K562 (cell line): ENCODE results near the gene TAAR9. TPM values are rescaled to one million over a fixed set of nuclear protein-coding genes. Genes with fewer than 3 reads are reported as not detected.

Experiments
- ATAC-seq: fragments of 200-7000 bp; cut with Tn5 transposase; 3 replicates; pipeline ENCODE4 v1.9.1; 2020; ENCODE audit warnings: moderate library complexity
- BruUV-seq: library from RNA; stranded (reverse); fragments of 400-500 nt; replicated peaks from 2 replicates; lab custom pipeline; 2021; lab: Mats Ljungman, UMichigan
- CTCF ChIA-PET: fragments of 300-600 bp; formaldehyde crosslinking; extraction: SDS; loops from one replicate; lab custom pipeline; 2021; ENCODE audit warnings: low intra/inter-chr PET ratio; lab: Yijun Ruan, JAX
- POLR2A ChIA-PET: fragments of 300-600, 350-650 bp; sonication (Branson Sonifier 250); formaldehyde crosslinking; extraction: SDS; loops from one replicate; lab custom pipeline; 2021; ENCODE audit warnings: antibody characterized with exemption, inconsistent platforms; lab: Yijun Ruan, JAX
- DNase-seq, 4 experiments: peaks; one replicate each; pipeline versions ENCODE4 v3.0.0 to v3.0.0-alpha.2; 2011 to 2018; ENCODE audit warnings: low spot score in 3 of 4, mixed read lengths in 3 of 4; ENCODE audit errors: extremely low read depth in 1 of 4
- FAIRE-seq: peaks from 2 replicates; lab custom pipeline; 2011; peaks lifted over from hg19 to GRCh38; lab: Jason Lieb, UNC
- H2AFZ ChIP-seq: 2 replicates; pipeline ENCODE4 v1.6.0; 2011; ENCODE audit warnings: low read depth, low read length, control low read depth, inconsistent platforms
- H3K27ac ChIP-seq: fragments of 200-600 bp; 3 replicates; pipeline ENCODE4 v1.8.0; 2011; ENCODE audit warnings: low read depth, mild to moderate bottlenecking, control low read depth, inconsistent platforms, low read length, moderate library complexity, mixed read lengths; ENCODE audit errors: extremely low read depth
- H3K27me3 ChIP-seq, 2 experiments: fragments of 300-600 bp in 1 of 2; 2 replicates in 1 of 2; 3 replicates in 1 of 2; pipeline versions ENCODE4 v1.6.0 to v1.8.0; 2011; ENCODE audit warnings: inconsistent platforms in 2 of 2, low read length in 2 of 2, mild to moderate bottlenecking in 1 of 2, mixed read lengths in 1 of 2, moderate library complexity in 1 of 2; ENCODE audit not compliant: control insufficient read depth in 2 of 2, insufficient read depth in 2 of 2
- H3K36me3 ChIP-seq: fragments of 300-600 bp; 3 replicates; pipeline ENCODE4 v1.8.0; 2011; ENCODE audit warnings: mild to moderate bottlenecking, low read length, inconsistent platforms; ENCODE audit not compliant: control insufficient read depth, insufficient read depth
- H3K4me1 ChIP-seq, 2 experiments: fragments of 200-600 bp in 1 of 2; replicated peaks in 1 of 2; 2 replicates in 1 of 2; 3 replicates in 1 of 2; pipeline versions ENCODE4 v1.5.1 to v1.8.0; 2011; ENCODE audit warnings: inconsistent platforms in 2 of 2, low read length in 2 of 2, mild to moderate bottlenecking in 1 of 2, mixed read lengths in 1 of 2, moderate library complexity in 1 of 2; ENCODE audit not compliant: control insufficient read depth in 2 of 2, insufficient read depth in 2 of 2
- H3K4me2 ChIP-seq: 2 replicates; pipeline ENCODE4 v1.6.1; 2011; ENCODE audit warnings: low read length, control low read depth, inconsistent platforms, mixed read lengths; ENCODE audit not compliant: insufficient read depth
- H3K4me3 ChIP-seq: fragments of 200-600 bp; sonication (generic), shearing (Covaris generic); 2 replicates; pipeline ENCODE4 v1.5.1; 2016; ENCODE audit warnings: control low read depth, inconsistent platforms
- H3K79me2 ChIP-seq: fragments of 200-600 bp; 3 replicates; pipeline ENCODE4 v1.8.0; 2011; ENCODE audit warnings: low read length, inconsistent platforms; ENCODE audit not compliant: control insufficient read depth, insufficient read depth
- H3K9ac ChIP-seq, 2 experiments: 2 replicates each; pipeline versions ENCODE4 v1.6.0 to v1.6.1; 2011; ENCODE audit warnings: low read depth in 2 of 2, low read length in 2 of 2, control low read depth in 1 of 2, inconsistent platforms in 1 of 2, mild to moderate bottlenecking in 1 of 2, mixed read lengths in 1 of 2; ENCODE audit not compliant: insufficient read depth in 1 of 2
- H3K9me1 ChIP-seq: one replicate; pipeline ENCODE4 v1.6.0; 2011; ENCODE audit warnings: inconsistent platforms, mild to moderate bottlenecking, low read length, moderate library complexity; ENCODE audit not compliant: control insufficient read depth, insufficient read depth
- H3K9me3 ChIP-seq: replicated peaks from 2 replicates; pipeline ENCODE4 v1.5.1; 2011; ENCODE audit warnings: low read depth, low read length, inconsistent platforms; ENCODE audit not compliant: control insufficient read depth, insufficient read depth
- H4K20me1 ChIP-seq: replicated peaks from 2 replicates; pipeline ENCODE4 v1.6.1; 2011; ENCODE audit warnings: low read length, inconsistent platforms, mixed read lengths; ENCODE audit not compliant: control insufficient read depth, insufficient read depth
- HES1 ChIP-seq: fragments of 450-650 bp; IDR thresholded peaks from 2 replicates; pipeline ENCODE4 v1.6.1; 2016; ENCODE audit warnings: low read depth, mild to moderate bottlenecking, moderate library complexity
- HIVEP1 ChIP-seq: fragments of 250-450 bp; sonication (Bioruptor Pico); IDR thresholded peaks from 2 replicates; pipeline ENCODE4 v1.4.0; 2020; ENCODE audit warnings: mild to moderate bottlenecking
- NFXL1 ChIP-seq: fragments of 450-650 bp; formaldehyde crosslinking; IDR thresholded peaks from 2 replicates; pipeline ENCODE4 v1.4.0; 2021; ENCODE audit warnings: mild to moderate bottlenecking
- NR3C1 ChIP-seq: sonication (generic); formaldehyde crosslinking; IDR thresholded peaks from 2 replicates; pipeline ENCODE4 v1.8.1; 2022; ENCODE audit warnings: missing genetic modification reagents
- ZFP30 ChIP-seq: fragments of 250-450 bp; sonication (Bioruptor Pico); IDR thresholded peaks from 2 replicates; pipeline ENCODE4 v1.8.0; 2022; ENCODE audit warnings: moderate library complexity, mild to moderate bottlenecking, inconsistent platforms, borderline replicate concordance
- ZNF23 ChIP-seq: fragments of 250-450 bp; sonication (Bioruptor Pico); IDR thresholded peaks from 2 replicates; pipeline ENCODE4 v1.4.0; 2020; ENCODE audit warnings: mild to moderate bottlenecking
- ZNF232 ChIP-seq: sonication (generic); formaldehyde crosslinking; IDR thresholded peaks from 2 replicates; pipeline ENCODE4 v1.8.0; 2022; ENCODE audit warnings: mild to moderate bottlenecking, missing genetic modification reagents
- ZNF318 ChIP-seq, 2 experiments: fragments of 450-650 bp; IDR thresholded peaks; 2 replicates each; pipeline ENCODE4 v1.6.1; 2016; ENCODE audit warnings: mild to moderate bottlenecking in 2 of 2, borderline replicate concordance in 1 of 2, low read depth in 1 of 2, moderate library complexity in 1 of 2
- ZNF830 ChIP-seq: fragments of 250-450 bp; sonication (Bioruptor Pico); IDR thresholded peaks from 2 replicates; pipeline ENCODE4 v1.5.0; 2021; ENCODE audit warnings: mild to moderate bottlenecking
- WGBS: fragments of 100-300 bp; shearing (Covaris generic); methylation state at CpG from one replicate; pipeline ENCODE4 v1.1.6; 2016; ENCODE audit warnings: low coverage, mixed read lengths; ENCODE audit not compliant: insufficient coverage; ENCODE audit errors: missing lambda C conversion rate; 5-methylcytosine and 5-hydroxymethylcytosine counted together
- in situ Hi-C: fragments of 300-500 bp; cut with MboI; formaldehyde crosslinking; loops from 4 replicates; pipeline ENCODE4 v1.15.0; 2018; ENCODE audit warnings: inconsistent platforms, mixed read lengths
- intact Hi-C: fragments of 100-400 bp; cut with micrococcal nuclease; formaldehyde crosslinking; loops from 2 replicates; pipeline ENCODE4 v1.14.2; 2022
- polyA plus RNA-seq, 8 experiments: library from polyadenylated mRNA; depleted of rRNA in 4 of 8; stranded (reverse) in 5 of 8; unstranded in 3 of 8; fragments of >200 nt; fragmentation: Nextera tagmentation in 2 of 8; fragmentation: Illumina TruSeq in 1 of 8; extraction: Ambion mirVana in 2 of 8; extraction: Trizol in 1 of 8; gene quantifications; 2 replicates each; pipeline versions ENCODE4 v1.2.1 to v1.2.3, GENCODE V29; 2011 to 2014; ENCODE audit warnings: inconsistent platforms in 1 of 8, missing spikeins in 1 of 8
- total RNA-seq, 7 experiments: library from RNA; depleted of rRNA in 6 of 7; stranded (reverse); fragments of >200 nt in 6 of 7; fragmentation: Illumina TruSeq in 2 of 7; extraction: Trizol in 2 of 7; gene quantifications; 2 replicates each; pipeline versions ENCODE4 v1.2.1 to v1.2.3, GENCODE V29; 2011 to 2021; ENCODE audit warnings: low replicate concordance in 1 of 7
- TF ChIP-seq, protein P1 (sequence below), 2 experiments: fragments of 450-650 bp; IDR thresholded peaks; 2 replicates each; pipeline ENCODE4 v1.6.1; 2016

TAAR9 gene
- total and polyA plus RNA-seq, 9 of the 15 experiments (the other 6 are each of a cell fraction or from before 2014, with no cell fraction given): not detected

- TF ChIP-seq ZFP30 (CRISPR knock-in tag): no peak
- no peak for TF ChIP-seq ZNF830 (CRISPR knock-in tag)
These were observed 30.5 kb downstream of the TAAR9 start (continued) for GRCh38 chr6:132568611-132569010.

DNA sequence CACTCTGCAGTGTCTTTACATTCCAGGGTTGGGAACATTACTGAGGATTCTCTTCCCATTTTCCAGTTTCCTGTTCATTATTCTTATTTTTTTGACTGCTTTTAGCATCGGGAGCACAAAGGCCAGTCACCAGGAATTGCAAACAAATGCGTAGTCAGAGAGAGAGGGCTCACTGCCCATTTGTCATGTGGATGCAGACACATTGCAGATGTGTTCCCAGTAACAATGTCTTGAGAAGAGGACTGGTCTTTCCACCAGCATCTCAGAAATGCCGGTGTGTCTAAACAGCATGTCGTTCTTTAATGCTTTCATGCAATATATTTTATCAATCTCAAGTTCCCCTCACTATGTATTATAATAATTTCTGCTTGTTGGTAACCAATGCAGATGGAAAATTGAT is 31.1 kb downstream of the TAAR9 start:
- no peak for FAIRE-seq
- 0% methylated on average over 4 of the region's 4 CpGs for WGBS
- Histone ChIP-seq H3K9ac (no peak overlapping the region), H2AFZ (no peak overlapping the region), H3K27ac (no peak overlapping the region), H3K27me3 (peaks cover 0 to 7% of the 10 kb centered on the region in 2 experiments; a peak in 2 of 5 replicates), H3K9me1 (no peaks in the 10 kb centered on the region), H4K20me1 (no peaks in the 10 kb centered on the region), H3K4me3 (no peak overlapping the region), H3K36me3 (no peaks in the 10 kb centered on the region), H3K4me2 (no peak overlapping the region), H3K9me3 (no peaks in the 10 kb centered on the region), H3K79me2 (no peaks in the 10 kb centered on the region), H3K4me1 (no peaks in the 10 kb centered on the region)
- DNase-seq: no peak
- in situ Hi-C loops: no loop called here
- CTCF ChIA-PET: no interaction called here
- no TSS peak for BruUV-seq
- intact Hi-C loops: no loop called here
- POLR2A ChIA-PET: no interaction called here
- no peak; the same call in 2 of the 3 replicates for ATAC-seq
- TF ChIP-seq NR3C1 (CRISPR knock-in tag) (no peak), ZNF23 (CRISPR knock-in tag) (no peak), HES1 (no peak), ZNF232 (CRISPR knock-in tag) (no peak), HIVEP1 (CRISPR knock-in tag) (no peak), NFXL1 (CRISPR knock-in tag) (no peak), ZNF318 (IDR thresholded peaks at IDR 0.05; ENCODE audit: borderline replicate concordance in 1 of 2, low read depth in 1 of 2) (no peak)
- TF ChIP-seq, protein P1, sequence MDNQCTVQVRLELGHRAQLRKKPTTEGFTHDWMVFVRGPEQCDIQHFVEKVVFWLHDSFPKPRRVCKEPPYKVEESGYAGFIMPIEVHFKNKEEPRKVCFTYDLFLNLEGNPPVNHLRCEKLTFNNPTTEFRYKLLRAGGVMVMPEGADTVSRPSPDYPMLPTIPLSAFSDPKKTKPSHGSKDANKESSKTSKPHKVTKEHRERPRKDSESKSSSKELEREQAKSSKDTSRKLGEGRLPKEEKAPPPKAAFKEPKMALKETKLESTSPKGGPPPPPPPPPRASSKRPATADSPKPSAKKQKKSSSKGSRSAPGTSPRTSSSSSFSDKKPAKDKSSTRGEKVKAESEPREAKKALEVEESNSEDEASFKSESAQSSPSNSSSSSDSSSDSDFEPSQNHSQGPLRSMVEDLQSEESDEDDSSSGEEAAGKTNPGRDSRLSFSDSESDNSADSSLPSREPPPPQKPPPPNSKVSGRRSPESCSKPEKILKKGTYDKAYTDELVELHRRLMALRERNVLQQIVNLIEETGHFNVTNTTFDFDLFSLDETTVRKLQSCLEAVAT (IDR thresholded peaks at IDR 0.05): no peak
